ENCODE measurements around the gene YJEFN3. TPM values are rescaled to one million over a fixed set of nuclear protein-coding genes. Genes with fewer than 3 reads are reported as not detected.
A peak's percentile ranks its signal among the peaks of the same experiment; 100 is the strongest.

YJEFN3 gene
- total and polyA plus RNA-seq, 10 of the 15 experiments (the other 5 are each of a cell fraction or from before 2014, with no cell fraction given): 0.05 to 6.9 (median 3.5) TPM

GRCh38 chr19:19520989-19521388 lies 7.7 kb upstream of the YJEFN3 start:
- TSS peak; percentile 9 for BruUV-seq (replicated peaks)
- peaks cover 35% of the 10 kb centered on the region for H3K4me1 ChIP-seq (ENCODE audit: control insufficient read depth, insufficient read depth, low read length)
- no peak overlapping the region for H3K9ac ChIP-seq (ENCODE audit: control insufficient read depth, insufficient read depth, low read length)
- RAD21 ChIA-PET (ENCODE audit: unreplicated experiment): no interaction called here
- H2AFZ ChIP-seq (ENCODE audit: control insufficient read depth, low read depth, low read length): no peak overlapping the region
- H3K27ac ChIP-seq (ENCODE audit: control insufficient read depth, insufficient read depth): no peak overlapping the region
- H3K79me2 ChIP-seq (ENCODE audit: control insufficient read depth, insufficient read depth, low read length): peaks cover 64% of the 10 kb centered on the region
- peaks cover 2% of the 10 kb centered on the region; the same call in 1 of the 3 replicates for H3K9me3 ChIP-seq (replicated peaks; ENCODE audit: control insufficient read depth, insufficient read depth, low read length)
- no peak overlapping the region for H3K4me3 ChIP-seq
- H3K36me3 ChIP-seq (ENCODE audit: control insufficient read depth in 2 of 2, insufficient read depth in 2 of 2, low read length in 1 of 2): peaks cover 8 to 9% of the 10 kb centered on the region in 2 experiments; a peak in 3 of 4 replicates
- 61% methylated on average over 6 of the region's 6 CpGs for WGBS (ENCODE audit: insufficient coverage, insufficient replicate concordance, low lambda C conversion rate, missing lambda C conversion rate)
- POLR2A ChIA-PET: interaction anchor here (0.6 kb wide), 1 partner anchor 194 kb away, joined by 3 read pairs; no protein-coding TSS in a partner anchor
- intact Hi-C loops (cut with micrococcal nuclease; ENCODE audit: unreplicated experiment): no loop called here
- SMC1A ChIA-PET (ENCODE audit: uncharacterized antibody, unreplicated experiment): no interaction called here
- in situ Hi-C loops (cut with MboI): loop anchor here (10.0 kb wide), 1 partner anchor 254 kb away; no protein-coding TSS in a partner anchor
- CTCF ChIA-PET: no interaction called here
- DNase-seq (ENCODE audit: low read depth, low spot score) (no peak), ATAC-seq (no peak), FAIRE-seq (no peak)
- H3K27me3 ChIP-seq (replicated peaks in 1 of 2; ENCODE audit: control insufficient read depth in 2 of 2, insufficient read depth in 2 of 2, low read length in 1 of 2): no peaks in the 10 kb centered on the region
- H4K20me1 ChIP-seq (ENCODE audit: control insufficient read depth, insufficient read depth): no peaks in the 10 kb centered on the region
- TF ChIP-seq RBBP5 (conservative IDR thresholded peaks at IDR 0.05) (no peak), SMAD5 (IDR thresholded peaks at IDR 0.05; ENCODE audit: low read depth) (no peak), REST (IDR thresholded peaks at IDR 0.05; ENCODE audit: low read depth, low read length) (no peak), SREBF1 (IDR thresholded peaks at IDR 0.05; ENCODE audit: low read length) (no peak), SIN3A (IDR thresholded peaks at IDR 0.05; ENCODE audit: low read depth, low read length) (no peak), EED (IDR thresholded peaks at IDR 0.05; ENCODE audit: low read depth) (no peak), ZBTB33 (IDR thresholded peaks at IDR 0.05) (0 out of 2 replicates have a peak, but pooled peaks have one; percentile 43)
- no peak overlapping the region for H3K4me2 ChIP-seq (ENCODE audit: control insufficient read depth, insufficient read depth)

All from GM12878 (cell line).